HG03520 (cell line): ENCODE measurements around the gene RNASE1.
"Not testable (repeated sequence)": the region's sequence is repeated elsewhere in the genome, so short reads cannot be mapped to it uniquely, and the experiment has no call there.

Experiments used
- ATAC-seq: cut with Tn5 transposase; IDR thresholded peaks from one replicate; pipeline ENCODE4 v1.9.1; 2021; ENCODE audit warnings: mild to moderate bottlenecking, moderate library complexity; ENCODE audit not compliant: unreplicated experiment

The RNASE1 gene

DNA sequence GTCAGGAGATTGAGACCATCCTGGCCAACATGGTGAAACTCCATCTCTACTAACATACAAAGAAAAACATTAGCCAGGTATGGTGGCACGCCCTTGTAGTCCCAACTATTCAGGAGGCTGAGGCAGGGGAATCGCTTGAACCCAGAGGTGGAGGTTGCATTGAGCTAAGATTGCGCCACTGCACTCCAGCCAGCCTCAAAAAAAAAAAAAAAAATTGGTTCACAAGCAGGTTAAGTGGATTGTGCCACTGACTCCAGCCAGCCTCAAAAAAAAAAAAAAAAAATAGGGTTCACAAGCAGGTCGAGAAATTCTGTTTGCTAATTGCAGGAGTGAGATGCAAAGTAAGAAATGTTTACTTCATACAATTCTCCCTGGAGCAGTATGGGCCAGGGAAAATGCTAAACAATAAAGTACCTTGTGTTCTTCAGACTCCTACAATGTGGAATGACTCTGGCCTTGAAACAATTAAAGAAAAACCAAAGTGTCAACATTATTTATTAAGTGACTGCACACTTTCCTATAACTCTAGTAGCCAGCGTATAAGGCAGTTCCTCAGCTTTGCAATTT lies 28.3 kb downstream of the RNASE1 start:
- no peak for ATAC-seq

DNA sequence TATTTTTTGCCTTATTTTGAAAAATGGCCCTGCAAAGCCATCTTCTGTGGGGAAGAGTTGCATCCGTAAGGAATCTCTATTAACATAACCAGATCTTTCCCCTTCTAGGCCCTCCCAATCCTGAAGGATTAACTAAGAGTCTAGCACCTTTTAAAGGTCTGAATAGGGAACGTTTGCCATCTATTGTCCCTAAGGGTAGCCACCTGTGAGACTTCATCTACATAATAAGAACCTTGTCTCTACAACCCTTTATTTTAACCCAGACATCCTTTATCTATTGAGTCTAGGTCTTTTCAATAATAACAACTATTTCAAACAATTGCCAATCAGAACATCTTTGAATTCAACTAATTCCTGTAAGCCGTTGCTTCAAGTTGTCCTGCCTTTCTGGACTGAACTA lies 30.0 kb downstream of the RNASE1 start:
- ATAC-seq = no peak

DNA sequence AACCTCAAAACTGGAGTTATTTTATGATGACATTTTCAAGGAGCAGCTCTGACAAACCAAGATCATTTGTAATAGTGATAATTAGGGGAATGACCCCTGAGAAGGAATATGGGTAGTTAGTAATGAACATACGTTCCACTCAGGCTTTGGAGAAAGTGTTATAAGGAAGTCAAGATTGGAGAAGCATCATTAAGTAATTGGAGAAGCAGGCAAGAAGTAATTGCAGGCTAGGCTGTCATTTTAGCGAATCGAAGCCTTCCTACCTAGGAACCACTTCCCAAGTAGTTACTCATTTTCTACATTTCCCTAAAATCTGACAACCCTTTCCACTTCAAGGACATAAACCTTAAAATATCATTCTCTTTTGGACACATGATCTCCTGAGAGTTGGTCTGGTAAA lies 33.2 kb downstream of the RNASE1 start:
- no peak for ATAC-seq

DNA sequence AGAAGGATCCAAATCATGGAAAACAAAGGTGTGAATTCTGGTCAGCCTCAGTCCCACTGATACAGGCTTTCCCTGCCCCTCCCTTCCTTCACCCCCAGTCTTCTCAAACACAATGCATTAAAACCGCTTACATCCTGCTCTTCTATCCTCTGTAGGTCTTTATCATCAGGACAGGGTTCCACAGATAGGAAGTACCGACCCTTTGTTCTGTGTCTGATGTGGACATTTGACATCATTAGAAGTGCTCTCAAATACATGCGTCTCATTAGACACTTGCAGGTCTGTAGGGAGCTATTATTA lies 34.1 kb downstream of the RNASE1 start:
- no peak for ATAC-seq

DNA sequence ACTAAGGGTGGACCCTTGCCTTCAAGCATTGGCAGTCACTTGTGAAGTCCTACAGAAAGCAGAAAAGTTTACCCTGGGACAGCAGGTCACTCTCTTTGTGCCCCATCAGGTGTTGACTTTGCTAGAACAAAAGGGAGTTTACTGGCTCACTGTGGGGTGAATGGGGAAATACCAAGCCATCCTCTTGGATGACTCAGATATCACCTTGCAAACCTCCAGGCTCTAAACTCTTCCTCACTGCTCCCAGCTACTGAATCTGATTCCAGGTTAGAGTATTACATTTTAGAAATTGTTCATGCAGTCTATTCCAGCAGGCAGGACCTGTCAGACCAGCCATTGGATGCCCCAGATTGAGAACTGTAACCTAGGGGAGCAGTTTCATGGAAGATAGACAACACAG lies 41.7 kb downstream of the RNASE1 start:
- ATAC-seq = no peak

DNA sequence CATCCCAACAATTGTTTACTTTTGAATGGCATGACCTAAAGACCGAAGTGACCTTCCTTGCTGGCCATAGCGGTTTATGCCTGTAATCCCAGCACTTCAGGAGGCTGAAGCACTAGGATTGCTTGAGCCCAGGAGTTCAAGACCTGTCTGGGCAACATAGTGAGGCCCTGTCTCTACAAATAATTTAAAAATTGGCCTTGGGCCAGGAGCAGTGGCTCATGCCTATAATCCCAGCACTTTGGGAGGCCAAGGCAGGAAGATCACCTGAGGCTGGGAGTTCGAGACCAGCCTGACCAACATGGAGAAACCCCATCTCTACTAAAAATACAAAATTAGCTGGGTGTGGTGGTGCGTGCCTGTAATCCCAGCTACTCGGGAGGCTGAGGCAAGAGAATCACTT lies 43.2 kb downstream of the RNASE1 start:
- ATAC-seq = not testable (repeated sequence)

DNA sequence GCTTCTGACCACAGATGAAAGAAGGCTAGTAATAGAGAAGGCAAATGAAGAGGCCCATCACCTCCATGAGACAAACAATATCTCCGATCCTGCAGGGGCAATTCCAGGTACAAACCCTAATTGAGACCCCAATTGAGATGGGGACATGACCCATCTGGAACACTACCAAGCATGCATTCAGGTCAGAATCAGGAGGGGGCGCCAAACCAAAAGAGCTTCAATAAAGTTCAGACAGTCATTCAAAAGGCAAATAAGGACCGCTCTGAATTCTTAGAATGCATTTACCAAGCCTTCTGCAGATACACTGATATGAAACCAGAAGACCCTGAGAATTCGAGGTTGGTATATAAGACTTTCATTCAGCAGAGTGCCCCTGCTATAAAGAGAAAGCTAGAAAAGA lies 44.7 kb downstream of the RNASE1 start:
- no peak for ATAC-seq

DNA sequence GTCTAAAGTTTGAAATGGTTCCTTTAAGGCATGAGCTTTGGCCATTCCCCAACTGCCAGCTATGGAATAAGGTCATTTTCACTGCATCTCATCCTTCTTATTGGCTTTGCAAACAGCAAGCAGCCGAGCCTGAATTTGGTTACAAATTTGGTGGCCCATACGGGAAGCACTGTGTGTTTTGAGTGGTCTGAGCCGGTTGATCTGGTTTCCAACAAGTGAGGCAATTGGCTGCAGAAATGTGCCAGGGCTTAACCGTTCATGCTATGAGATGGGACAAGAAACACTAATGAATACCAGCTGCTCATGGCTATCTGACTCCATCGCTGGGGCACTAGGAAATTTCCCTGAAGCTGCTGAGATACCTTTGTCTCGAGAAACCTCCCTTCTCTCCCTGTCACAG lies 47.6 kb downstream of the RNASE1 start:
- ATAC-seq = no peak

DNA sequence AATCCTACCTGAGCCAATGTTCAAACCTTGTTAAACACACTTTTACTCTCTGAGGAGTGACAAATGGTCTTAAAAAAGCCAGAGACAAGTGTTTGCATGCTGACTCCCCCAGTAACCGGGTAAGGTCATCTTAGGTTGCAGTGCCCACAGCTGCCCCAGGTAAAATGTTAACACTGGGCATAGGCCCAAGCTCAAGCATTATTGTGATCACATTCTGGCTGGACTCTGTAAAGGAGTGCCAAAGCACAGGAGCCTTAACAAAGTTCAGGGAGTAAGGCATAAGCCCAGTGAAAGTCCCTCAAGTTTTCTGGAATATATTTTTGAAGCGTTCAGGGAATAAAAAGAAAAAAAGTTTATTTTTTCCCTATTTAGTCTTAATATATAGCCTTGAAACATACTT lies 48.3 kb downstream of the RNASE1 start:
- ATAC-seq = no peak

DNA sequence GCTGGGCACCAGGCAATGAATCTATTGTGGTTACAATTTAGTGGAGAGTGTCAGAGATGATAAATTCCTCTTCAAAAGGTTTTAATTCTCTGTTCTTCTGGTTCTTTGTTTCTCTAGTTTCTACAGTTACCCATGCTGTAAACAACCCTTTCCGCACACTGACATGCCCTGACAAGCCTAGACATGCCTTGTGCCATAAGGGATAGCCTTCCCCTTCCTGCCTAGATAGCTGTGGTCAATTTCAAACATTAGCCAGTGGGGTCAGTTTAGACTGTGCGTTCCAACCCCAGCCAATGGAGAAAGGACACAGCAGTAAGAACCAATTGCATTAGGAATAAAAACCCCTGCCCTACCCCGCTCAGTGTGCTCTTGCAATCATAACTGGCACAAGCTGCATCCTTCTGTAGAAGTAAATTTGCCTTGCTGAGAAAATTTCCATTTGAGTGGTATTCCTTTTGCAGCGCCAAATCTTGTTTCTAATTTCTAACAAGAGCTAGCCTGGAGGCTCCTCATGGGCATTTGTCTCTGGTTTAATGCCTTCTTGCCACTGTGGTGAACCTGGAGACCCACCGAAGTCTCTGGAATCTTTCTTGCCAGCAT lies 50.6 kb downstream of the RNASE1 start:
- ATAC-seq = no peak
